SU-DHL-6 (cell line): ENCODE measurements around the gene LDB2.

Experiments used
- EZH2phosphoT487 ChIP-seq: fragments of 200-600 bp; sonication (generic), shearing (Covaris generic); conservative IDR thresholded peaks from 2 replicates; pipeline ENCODE4 v1.6.1; 2018; ENCODE audit warnings: mild to moderate bottlenecking, antibody characterized with exemption, low read length, moderate library complexity, mixed read lengths
- TF ChIP-seq, protein P1 (sequence below): fragments of 200-600 bp; sonication (generic); IDR thresholded peaks from one replicate; pipeline ENCODE4 v1.5.1; 2017; ENCODE audit warnings: antibody characterized with exemption, mild to moderate bottlenecking, low read length, moderate library complexity; ENCODE audit not compliant: insufficient read depth, poor library complexity, severe bottlenecking

DNA sequence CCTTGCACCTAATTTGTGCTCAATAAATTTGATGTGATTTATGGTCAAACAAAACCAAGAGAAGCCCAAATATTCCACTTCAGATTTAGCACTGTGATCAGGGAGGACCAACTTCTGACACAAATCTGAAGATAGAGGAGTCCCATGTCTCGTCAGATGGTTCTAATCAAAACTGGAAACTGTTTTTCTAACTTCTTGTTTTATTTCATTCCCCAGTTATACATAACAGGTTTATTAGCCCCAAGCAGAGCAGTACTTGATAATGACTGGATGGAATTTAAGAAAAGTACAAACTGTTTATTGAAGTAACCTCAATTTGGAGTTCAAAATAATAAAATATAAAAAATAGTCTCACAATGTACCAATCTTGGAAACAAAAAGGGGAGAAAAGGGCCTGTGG is 310.3 kb downstream of the LDB2 start:
- TF ChIP-seq, protein P1, sequence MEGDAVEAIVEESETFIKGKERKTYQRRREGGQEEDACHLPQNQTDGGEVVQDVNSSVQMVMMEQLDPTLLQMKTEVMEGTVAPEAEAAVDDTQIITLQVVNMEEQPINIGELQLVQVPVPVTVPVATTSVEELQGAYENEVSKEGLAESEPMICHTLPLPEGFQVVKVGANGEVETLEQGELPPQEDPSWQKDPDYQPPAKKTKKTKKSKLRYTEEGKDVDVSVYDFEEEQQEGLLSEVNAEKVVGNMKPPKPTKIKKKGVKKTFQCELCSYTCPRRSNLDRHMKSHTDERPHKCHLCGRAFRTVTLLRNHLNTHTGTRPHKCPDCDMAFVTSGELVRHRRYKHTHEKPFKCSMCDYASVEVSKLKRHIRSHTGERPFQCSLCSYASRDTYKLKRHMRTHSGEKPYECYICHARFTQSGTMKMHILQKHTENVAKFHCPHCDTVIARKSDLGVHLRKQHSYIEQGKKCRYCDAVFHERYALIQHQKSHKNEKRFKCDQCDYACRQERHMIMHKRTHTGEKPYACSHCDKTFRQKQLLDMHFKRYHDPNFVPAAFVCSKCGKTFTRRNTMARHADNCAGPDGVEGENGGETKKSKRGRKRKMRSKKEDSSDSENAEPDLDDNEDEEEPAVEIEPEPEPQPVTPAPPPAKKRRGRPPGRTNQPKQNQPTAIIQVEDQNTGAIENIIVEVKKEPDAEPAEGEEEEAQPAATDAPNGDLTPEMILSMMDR: no peak
- no peak for TF ChIP-seq EZH2phosphoT487
